Liver (tissue), 9 donors: ENCODE measurements around the gene GRK1. TPM values are rescaled to one million over a fixed set of nuclear protein-coding genes. Genes with fewer than 3 reads are reported as not detected.
"Not testable (repeated sequence)": the region's sequence is repeated elsewhere in the genome, so short reads cannot be mapped to it uniquely, and the experiment has no call there.

Experiments
- DNase-seq: peaks from one replicate; pipeline ENCODE4 v3.0.0-alpha.2; 2017; ENCODE audit warnings: low spot score
- H3K27ac ChIP-seq, 2 donors: one replicate each; pipeline ENCODE4 v1.7.0; 2013; ENCODE audit warnings: inconsistent platforms in 2 of 2, low read length in 2 of 2, control low read depth in 1 of 2, low read depth in 1 of 2, mild to moderate bottlenecking in 1 of 2
- H3K27me3 ChIP-seq, 4 donors: one replicate each; pipeline versions ENCODE4 v1.6.1 to v1.7.0; 2013; ENCODE audit warnings: low read length in 3 of 4, inconsistent platforms in 1 of 4, mild to moderate bottlenecking in 1 of 4, moderate library complexity in 1 of 4; ENCODE audit not compliant: control insufficient read depth in 4 of 4, insufficient read depth in 4 of 4
- H3K36me3 ChIP-seq, 4 donors: one replicate each; pipeline versions ENCODE4 v1.6.1 to v1.7.0; 2013; ENCODE audit warnings: low read length in 3 of 4, mild to moderate bottlenecking in 3 of 4, low read depth in 1 of 4, moderate library complexity in 1 of 4; ENCODE audit not compliant: control insufficient read depth in 4 of 4, insufficient read depth in 3 of 4
- H3K4me1 ChIP-seq, 4 donors: one replicate each; pipeline versions ENCODE4 v1.6.1 to v1.7.0; 2013; ENCODE audit warnings: low read length in 3 of 4, mild to moderate bottlenecking in 3 of 4, moderate library complexity in 1 of 4; ENCODE audit not compliant: control insufficient read depth in 4 of 4, insufficient read depth in 4 of 4
- H3K4me3 ChIP-seq, 3 donors: one replicate each; pipeline versions ENCODE4 v1.6.1 to v1.7.0; 2013; ENCODE audit warnings: low read length in 3 of 3, control low read depth in 1 of 3, low read depth in 1 of 3, mild to moderate bottlenecking in 1 of 3
- H3K9ac ChIP-seq, 2 donors: one replicate each; pipeline ENCODE4 v1.7.0; 2013; ENCODE audit warnings: low read length in 2 of 2, mild to moderate bottlenecking in 2 of 2, moderate library complexity in 2 of 2, control low read depth in 1 of 2, low read depth in 1 of 2
- H3K9me3 ChIP-seq, 4 donors: one replicate each; pipeline versions ENCODE4 v1.6.1 to v1.7.0; 2013; ENCODE audit warnings: low read length in 3 of 4; ENCODE audit not compliant: control insufficient read depth in 4 of 4
- EGR1 ChIP-seq, 2 donors: IDR thresholded peaks; 2 replicates each; pipeline ENCODE4 v1.6.1; 2016 to 2018; ENCODE audit warnings: antibody characterized with exemption in 2 of 2, low read depth in 2 of 2
- FOXA1 ChIP-seq: IDR thresholded peaks from 2 replicates; pipeline ENCODE4 v1.6.1; 2016; ENCODE audit warnings: antibody characterized with exemption
- FOXA2 ChIP-seq: IDR thresholded peaks from 2 replicates; pipeline ENCODE4 v1.6.1; 2016; ENCODE audit warnings: antibody characterized with exemption
- GABPA ChIP-seq, 2 donors: IDR thresholded peaks in 1 of 2; conservative IDR thresholded peaks in 1 of 2; 2 replicates each; pipeline ENCODE4 v1.6.1; 2016; ENCODE audit warnings: antibody characterized with exemption in 2 of 2, mild to moderate bottlenecking in 1 of 2, moderate library complexity in 1 of 2
- HNF4A ChIP-seq, 2 donors: conservative IDR thresholded peaks; 2 replicates each; pipeline ENCODE4 v1.6.1; 2016; ENCODE audit warnings: antibody characterized with exemption in 2 of 2, mild to moderate bottlenecking in 2 of 2
- HNF4G ChIP-seq: IDR thresholded peaks from 2 replicates; pipeline ENCODE4 v1.6.1; 2016; ENCODE audit warnings: antibody characterized with exemption
- JUND ChIP-seq, 2 donors: IDR thresholded peaks; 2 replicates each; pipeline ENCODE4 v1.6.1; 2016; ENCODE audit warnings: antibody characterized with exemption in 2 of 2
- RAD21 ChIP-seq, 2 donors: IDR thresholded peaks; 2 replicates each; pipeline ENCODE4 v1.6.1; 2016; ENCODE audit warnings: antibody characterized with exemption in 2 of 2, mild to moderate bottlenecking in 2 of 2
- RXRA ChIP-seq, 2 donors: IDR thresholded peaks; 2 replicates each; pipeline ENCODE4 v1.6.1; 2017 to 2018; ENCODE audit warnings: antibody characterized with exemption in 2 of 2, mild to moderate bottlenecking in 1 of 2
- SP1 ChIP-seq: IDR thresholded peaks from 2 replicates; pipeline ENCODE4 v1.6.1; 2018; ENCODE audit warnings: antibody characterized with exemption, mild to moderate bottlenecking
- TAF1 ChIP-seq: conservative IDR thresholded peaks from 2 replicates; pipeline ENCODE4 v1.6.1; 2016; ENCODE audit warnings: antibody characterized with exemption, mild to moderate bottlenecking
- YY1 ChIP-seq: IDR thresholded peaks from 2 replicates; pipeline ENCODE4 v1.6.1; 2016; ENCODE audit warnings: antibody characterized with exemption, mild to moderate bottlenecking
- WGBS: extraction: QIAGEN DNeasy Blood & Tissue Kit; methylation state at CpG from one replicate; pipeline ENCODE4 v1.1.7; 2013; 5-methylcytosine and 5-hydroxymethylcytosine counted together
- polyA plus RNA-seq, 2 donors: library from polyadenylated mRNA; stranded (reverse) in 1 of 2; unstranded in 1 of 2; fragments of 200-250 nt in 1 of 2; fragments of >200 nt in 1 of 2; fragmentation: Nextera tagmentation in 1 of 2; extraction: Ambion mirVana in 1 of 2; gene quantifications; one replicate each; pipeline versions ENCODE4 v1.2.1 to v1.2.3, GENCODE V29; 2013 to 2015
- total RNA-seq, 2 donors: library from RNA; depleted of rRNA; stranded (reverse); fragments of >200 nt; gene quantifications; one replicate each; pipeline ENCODE4 v1.2.3, GENCODE V29; 2014
- TF ChIP-seq, protein P1 (sequence below): IDR thresholded peaks from 2 replicates; pipeline ENCODE4 v1.6.1; 2016; ENCODE audit warnings: antibody characterized with exemption
- TF ChIP-seq, protein P2 (sequence below): IDR thresholded peaks from 2 replicates; pipeline ENCODE4 v1.6.1; 2016; ENCODE audit warnings: antibody characterized with exemption
- TF ChIP-seq, protein P3 (sequence below): fragments of 150-350 bp; IDR thresholded peaks from 2 replicates; pipeline ENCODE4 v1.5.1; 2017; ENCODE audit warnings: improper control_type of control experiment, low read depth, low read length; ENCODE audit not compliant: missing input control
- donor health status: healthy.
- donor health status: healthy.
- donor health status: healthy.
- donor health status: healthy.
- donor health status: healthy.

Gene GRK1
- total and polyA plus RNA-seq, 4 donors, result 0.05 TPM; not detected in 3

DNA sequence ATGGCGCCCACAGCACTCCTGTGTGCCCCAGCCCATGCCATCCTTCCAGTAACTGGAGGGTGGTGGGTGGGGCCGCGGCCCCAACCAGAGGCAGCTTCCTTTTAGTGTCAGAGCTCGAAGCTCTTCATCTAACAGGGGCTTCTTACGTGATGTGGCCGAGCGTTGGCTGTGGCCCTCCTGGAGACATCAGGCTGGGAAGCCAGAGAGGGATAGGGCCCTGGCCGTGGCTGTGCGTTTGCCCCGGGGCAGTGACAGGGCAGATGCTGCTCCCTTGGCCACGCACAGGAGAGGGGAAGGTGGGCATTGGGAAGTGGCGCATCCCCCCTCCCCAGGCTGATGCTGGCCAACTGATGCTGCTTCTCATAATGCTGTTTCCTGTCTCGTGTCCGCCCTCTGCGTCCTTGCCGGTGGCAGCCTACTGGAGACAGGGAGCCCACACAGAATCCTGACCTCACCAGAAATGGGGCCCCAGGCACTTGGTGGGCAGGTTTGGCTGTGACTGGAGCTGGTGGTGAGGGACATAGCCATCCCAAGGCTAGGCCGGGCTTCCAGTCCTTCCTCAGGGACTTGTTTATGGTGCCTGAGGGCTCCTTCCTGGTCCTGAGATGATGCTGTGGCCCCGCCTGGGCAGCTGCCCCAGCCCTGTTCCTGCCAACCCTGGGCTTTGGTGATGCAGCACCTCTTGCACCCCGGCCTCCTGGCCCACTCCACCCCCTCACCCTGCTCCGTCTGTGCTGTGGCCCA is 43.4 kb upstream of the GRK1 start (continued):
- TF ChIP-seq, protein P1, sequence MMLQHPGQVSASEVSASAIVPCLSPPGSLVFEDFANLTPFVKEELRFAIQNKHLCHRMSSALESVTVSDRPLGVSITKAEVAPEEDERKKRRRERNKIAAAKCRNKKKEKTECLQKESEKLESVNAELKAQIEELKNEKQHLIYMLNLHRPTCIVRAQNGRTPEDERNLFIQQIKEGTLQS, result no peak
- no peak for TF ChIP-seq JUND (IDR thresholded peaks at IDR 0.05)

DNA sequence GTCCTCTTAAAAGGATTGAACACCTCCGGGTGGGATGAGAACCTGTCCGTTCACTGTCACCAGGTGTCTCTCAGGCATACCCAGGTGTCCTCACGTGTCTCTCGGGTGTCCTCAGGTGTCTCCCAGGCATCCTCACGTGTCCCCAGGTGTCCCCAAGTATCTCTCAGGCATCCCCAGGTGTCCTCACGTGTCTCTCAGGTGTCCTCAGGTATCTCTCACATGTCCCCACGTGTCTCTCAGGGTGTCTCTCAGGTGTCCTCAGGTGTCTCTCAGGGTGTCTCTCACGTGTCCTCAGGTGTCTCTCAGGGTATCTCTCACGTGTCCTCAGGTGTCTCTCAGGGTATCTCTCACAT is 42.8 kb upstream of the GRK1 start:
- H3K4me3 ChIP-seq, result no peak overlapping the region
- H3K9ac ChIP-seq, result no peak overlapping the region
- WGBS, result 98% methylated on average over 9 of the region's 9 CpGs
- H3K9me3 ChIP-seq, result no peaks in the 10 kb centered on the region
- no peak for DNase-seq
- H3K4me1 ChIP-seq, result no peaks in the 10 kb centered on the region
- no peak overlapping the region for H3K27ac ChIP-seq
- TF ChIP-seq EGR1 (IDR thresholded peaks at IDR 0.05; ENCODE audit: low read depth in 2 of 2), result no peak
- TF ChIP-seq, protein P2, sequence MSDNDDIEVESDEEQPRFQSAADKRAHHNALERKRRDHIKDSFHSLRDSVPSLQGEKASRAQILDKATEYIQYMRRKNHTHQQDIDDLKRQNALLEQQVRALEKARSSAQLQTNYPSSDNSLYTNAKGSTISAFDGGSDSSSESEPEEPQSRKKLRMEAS, result no peak
- no peak for TF ChIP-seq HNF4G
- no peak for TF ChIP-seq SP1
- TF ChIP-seq HNF4A (conservative IDR thresholded peaks at IDR 0.05), result no peak
- TF ChIP-seq, protein P3, sequence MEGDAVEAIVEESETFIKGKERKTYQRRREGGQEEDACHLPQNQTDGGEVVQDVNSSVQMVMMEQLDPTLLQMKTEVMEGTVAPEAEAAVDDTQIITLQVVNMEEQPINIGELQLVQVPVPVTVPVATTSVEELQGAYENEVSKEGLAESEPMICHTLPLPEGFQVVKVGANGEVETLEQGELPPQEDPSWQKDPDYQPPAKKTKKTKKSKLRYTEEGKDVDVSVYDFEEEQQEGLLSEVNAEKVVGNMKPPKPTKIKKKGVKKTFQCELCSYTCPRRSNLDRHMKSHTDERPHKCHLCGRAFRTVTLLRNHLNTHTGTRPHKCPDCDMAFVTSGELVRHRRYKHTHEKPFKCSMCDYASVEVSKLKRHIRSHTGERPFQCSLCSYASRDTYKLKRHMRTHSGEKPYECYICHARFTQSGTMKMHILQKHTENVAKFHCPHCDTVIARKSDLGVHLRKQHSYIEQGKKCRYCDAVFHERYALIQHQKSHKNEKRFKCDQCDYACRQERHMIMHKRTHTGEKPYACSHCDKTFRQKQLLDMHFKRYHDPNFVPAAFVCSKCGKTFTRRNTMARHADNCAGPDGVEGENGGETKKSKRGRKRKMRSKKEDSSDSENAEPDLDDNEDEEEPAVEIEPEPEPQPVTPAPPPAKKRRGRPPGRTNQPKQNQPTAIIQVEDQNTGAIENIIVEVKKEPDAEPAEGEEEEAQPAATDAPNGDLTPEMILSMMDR, result no peak
- no peak for TF ChIP-seq FOXA2
- TF ChIP-seq YY1, result no peak
- no peak for TF ChIP-seq RAD21 (IDR thresholded peaks at IDR 0.05)
- no peak for TF ChIP-seq FOXA1
- no peak for TF ChIP-seq JUND (IDR thresholded peaks at IDR 0.05)
- no peak for TF ChIP-seq GABPA (IDR thresholded peaks at IDR 0.05 in 1 of 2, conservative IDR thresholded peaks at IDR 0.05 in 1 of 2)
- TF ChIP-seq TAF1, result no peak
- TF ChIP-seq RXRA (IDR thresholded peaks at IDR 0.05), result no peak
- H3K36me3 ChIP-seq, result peaks cover 0 to 14% (median 6%) of the 10 kb centered on the region in 4 donors
- no peaks in the 10 kb centered on the region for H3K27me3 ChIP-seq

DNA sequence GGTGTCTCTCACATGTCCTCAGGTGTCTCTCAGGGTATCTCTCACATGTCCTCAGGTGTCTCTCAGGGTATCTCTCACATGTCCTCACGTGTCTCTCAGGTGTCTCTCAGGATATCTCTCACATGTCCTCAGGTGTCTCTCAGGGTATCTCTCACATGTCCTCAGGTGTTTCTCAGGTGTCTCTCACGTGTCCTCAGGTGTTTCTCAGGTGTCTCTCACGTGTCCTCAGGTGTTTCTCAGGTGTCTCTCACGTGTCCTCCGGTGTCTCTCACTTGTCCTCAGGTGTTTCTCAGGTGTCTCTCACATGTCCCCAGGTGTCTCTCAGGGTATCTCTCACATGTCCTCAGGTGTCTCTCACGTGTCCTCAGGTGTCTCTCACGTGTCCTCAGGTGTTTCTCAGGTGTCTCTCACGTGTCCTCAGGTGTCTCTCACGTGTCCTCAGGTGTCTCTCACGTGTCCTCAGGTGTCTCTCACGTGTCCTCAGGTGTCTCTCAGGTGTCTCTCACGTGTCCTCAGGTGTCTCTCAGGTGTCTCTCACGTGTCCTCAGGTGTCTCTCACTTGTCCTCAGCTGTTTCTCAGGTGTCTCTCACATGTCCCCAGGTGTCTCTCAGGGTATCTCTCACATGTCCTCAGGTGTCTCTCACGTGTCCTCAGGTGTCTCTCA is 42.2 kb upstream of the GRK1 start:
- not testable (repeated sequence) for H3K27me3 ChIP-seq, DNase-seq, H3K4me1 ChIP-seq, H3K9ac ChIP-seq, H3K9me3 ChIP-seq, H3K27ac ChIP-seq, H3K4me3 ChIP-seq
- WGBS, result 94% methylated on average over 14 of the region's 14 CpGs
- peaks cover 0 to 16% (median 6%) of the 10 kb centered on the region in 4 donors for H3K36me3 ChIP-seq
